Measurements from ENCODE around the gene LRMDA.

LRMDA gene

DNA sequence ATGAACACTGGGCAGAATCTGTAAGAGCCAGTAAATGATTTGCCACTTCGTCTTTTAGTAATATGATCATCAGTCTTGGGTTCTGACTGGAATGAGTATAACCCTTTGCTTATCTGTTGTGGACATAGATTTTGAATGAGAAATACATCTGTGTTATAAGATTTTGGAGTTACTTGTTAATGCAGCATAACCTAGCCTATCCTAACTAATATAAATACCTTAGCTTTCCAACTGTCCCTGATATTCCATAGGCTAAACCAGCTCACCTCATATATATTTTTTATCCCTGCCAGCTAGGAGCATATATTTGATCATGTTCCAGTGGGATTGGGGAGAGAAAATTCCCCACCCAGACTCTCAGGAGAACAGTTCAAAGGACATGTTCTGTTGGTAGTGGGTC, 15.1 kb downstream of the LRMDA start:
- TF ChIP-seq, protein P1, sequence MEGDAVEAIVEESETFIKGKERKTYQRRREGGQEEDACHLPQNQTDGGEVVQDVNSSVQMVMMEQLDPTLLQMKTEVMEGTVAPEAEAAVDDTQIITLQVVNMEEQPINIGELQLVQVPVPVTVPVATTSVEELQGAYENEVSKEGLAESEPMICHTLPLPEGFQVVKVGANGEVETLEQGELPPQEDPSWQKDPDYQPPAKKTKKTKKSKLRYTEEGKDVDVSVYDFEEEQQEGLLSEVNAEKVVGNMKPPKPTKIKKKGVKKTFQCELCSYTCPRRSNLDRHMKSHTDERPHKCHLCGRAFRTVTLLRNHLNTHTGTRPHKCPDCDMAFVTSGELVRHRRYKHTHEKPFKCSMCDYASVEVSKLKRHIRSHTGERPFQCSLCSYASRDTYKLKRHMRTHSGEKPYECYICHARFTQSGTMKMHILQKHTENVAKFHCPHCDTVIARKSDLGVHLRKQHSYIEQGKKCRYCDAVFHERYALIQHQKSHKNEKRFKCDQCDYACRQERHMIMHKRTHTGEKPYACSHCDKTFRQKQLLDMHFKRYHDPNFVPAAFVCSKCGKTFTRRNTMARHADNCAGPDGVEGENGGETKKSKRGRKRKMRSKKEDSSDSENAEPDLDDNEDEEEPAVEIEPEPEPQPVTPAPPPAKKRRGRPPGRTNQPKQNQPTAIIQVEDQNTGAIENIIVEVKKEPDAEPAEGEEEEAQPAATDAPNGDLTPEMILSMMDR (IDR thresholded peaks at IDR 0.05; ENCODE audit: low read depth, low read length, missing control alignments), result no peak
- H3K4me3 ChIP-seq (ENCODE audit: low read depth, low read length), result no peak overlapping the region
- DNase-seq (ENCODE audit: low read depth), result no peak

DNA sequence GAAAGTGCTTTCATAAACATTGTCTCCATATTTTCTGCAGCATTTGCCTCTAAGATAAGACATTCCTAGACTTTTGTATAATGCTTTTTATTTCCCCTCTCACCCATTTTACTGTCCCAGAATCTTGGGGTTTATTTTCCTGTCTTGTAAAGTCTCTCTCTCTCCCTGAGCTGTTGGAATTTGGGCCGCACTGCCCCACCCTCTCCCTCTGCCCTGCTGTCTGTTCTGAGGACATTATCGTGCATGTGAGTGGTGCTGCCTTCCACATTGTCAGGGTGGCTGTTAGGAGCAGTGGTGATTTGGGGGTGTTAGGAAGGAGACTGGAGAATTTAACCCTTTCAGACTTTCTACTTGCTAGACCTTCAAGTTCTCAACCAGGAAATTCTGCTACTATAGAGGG, 16.7 kb downstream of the LRMDA start:
- H3K4me3 ChIP-seq (ENCODE audit: low read depth, low read length), result no peak overlapping the region
- TF ChIP-seq, protein P1 (IDR thresholded peaks at IDR 0.05; ENCODE audit: low read depth, low read length, missing control alignments), result no peak
- no peak for DNase-seq (ENCODE audit: low read depth)

DNA sequence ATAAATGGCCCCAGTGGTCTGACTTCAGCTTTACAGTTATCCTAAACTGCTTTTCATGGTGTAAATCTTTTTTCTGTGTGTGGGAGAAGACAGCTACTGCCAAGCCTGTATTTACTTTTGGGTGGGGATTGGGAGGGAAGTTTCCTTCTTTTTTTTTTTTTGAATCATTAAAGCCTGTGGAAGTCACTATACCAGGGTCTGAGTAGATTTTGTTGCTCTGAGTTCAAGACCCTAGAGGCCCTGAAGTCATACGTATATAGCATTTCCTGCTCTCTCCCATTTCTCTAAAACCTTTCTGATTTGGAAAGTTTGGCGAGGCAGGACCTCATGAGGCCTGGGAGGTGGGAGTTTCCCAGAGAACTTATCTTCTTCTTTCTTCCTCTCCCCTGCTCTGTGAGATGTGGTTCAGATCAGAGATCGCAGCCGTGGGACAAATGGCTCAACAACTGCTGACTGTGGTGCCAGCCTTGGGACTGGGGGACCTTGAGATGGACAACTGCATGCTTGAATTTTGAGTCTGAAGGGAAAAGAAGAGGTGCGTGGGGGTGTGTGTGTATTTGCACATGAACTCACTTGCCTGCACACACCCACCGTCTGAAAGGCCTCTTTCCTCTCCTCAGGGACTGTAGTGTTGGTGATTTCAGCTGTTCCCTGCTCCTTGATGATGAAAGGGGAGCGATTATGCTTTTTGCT, 18.1 kb downstream of the LRMDA start:
- TF ChIP-seq, protein P1 (IDR thresholded peaks at IDR 0.05; ENCODE audit: low read depth, low read length, missing control alignments), result no peak
- no peak overlapping the region for H3K4me3 ChIP-seq (ENCODE audit: low read depth, low read length)
- no peak for DNase-seq (ENCODE audit: low read depth)

DNA sequence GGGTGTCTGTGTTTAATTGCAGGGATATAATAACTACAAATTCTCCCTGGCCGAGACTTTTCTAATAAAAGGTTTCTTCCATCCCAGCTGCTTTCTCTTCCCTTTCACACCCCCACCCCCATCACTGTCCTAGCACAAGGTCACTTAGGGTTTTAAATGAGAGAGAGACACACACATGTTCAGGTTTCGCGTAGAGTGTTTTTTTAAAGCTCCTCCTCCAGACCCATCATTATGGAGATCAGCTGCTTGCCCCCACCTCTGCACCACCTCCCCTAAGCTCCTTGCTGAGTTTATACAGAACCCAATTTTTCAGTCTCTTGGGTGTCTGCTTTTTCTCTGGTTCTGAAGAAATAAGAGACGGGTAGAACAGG, 18.6 kb downstream of the LRMDA start:
- TF ChIP-seq, protein P1 (IDR thresholded peaks at IDR 0.05; ENCODE audit: low read depth, low read length, missing control alignments), result no peak
- no peak for DNase-seq (ENCODE audit: low read depth)
- no peak overlapping the region for H3K4me3 ChIP-seq (ENCODE audit: low read depth, low read length)

DNA sequence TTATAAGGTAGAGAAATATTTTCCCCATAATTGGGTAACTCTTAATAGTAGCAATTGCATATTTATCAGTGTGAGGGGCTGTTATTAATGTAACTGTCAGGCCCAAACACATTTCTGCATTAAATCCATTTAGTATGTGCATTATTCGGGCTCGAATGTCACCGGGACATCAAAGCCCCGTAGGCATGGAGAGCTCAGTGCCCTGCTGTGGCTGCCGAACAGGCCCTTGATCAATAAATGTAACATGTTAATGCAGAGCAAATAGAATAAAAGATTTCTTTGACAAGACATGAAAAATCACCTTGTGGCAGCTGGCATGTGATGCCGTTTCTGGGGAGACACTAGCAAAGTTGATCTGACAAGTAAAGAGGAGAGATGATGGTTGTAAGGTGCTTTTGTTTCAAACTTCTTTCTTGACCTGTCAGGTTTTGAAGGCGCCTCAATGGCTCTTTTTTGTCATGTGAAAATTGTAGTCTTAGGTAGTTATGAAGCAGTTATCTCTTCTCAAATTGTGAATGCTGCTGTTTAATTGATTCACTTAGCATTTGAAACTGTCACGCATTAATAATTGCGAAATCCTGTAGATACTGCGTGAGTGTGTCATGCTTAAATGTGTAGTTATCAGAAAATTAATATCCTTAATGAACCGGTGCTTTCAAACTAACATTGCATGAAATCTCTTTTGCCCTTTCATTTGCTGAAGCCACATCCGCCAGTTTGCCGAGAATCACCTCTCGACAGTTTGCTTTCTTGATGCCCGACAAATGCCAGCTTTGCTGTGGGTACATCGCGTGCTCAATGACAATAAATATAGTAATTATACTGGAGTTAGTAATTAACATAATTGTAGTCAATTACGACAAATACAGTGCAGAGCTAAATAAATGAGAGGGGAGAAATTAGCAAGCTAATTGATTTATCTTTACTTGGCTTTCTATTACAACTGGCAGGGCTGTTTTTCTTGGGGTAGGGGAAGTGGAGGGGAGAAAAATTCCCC, 19.5 kb downstream of the LRMDA start:
- no peak overlapping the region for H3K4me3 ChIP-seq (ENCODE audit: low read depth, low read length)
- TF ChIP-seq, protein P1 (IDR thresholded peaks at IDR 0.05; ENCODE audit: low read depth, low read length, missing control alignments), result no peak
- no peak for DNase-seq (ENCODE audit: low read depth)

DNA sequence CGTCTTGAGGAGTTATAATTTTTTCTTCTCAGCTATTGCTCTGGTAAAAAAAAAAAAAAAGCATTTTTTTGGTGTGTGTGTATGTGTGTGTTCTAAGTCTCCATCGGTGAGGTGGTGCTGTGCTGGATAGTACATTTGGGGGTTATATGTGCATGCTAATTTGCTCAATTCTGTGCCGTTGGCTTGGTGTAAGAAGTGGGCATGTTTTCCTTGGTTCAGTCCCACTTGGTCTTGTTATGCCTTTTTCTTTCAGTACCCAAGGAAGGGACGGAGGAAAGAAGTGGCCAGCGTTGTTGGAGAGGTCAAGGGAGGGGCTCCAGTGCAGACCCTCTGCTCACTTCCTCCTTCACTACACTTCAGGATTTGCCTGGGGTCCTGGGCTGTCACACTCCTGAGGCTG, 20.4 kb downstream of the LRMDA start:
- no peak for DNase-seq (ENCODE audit: low read depth)
- no peak overlapping the region for H3K4me3 ChIP-seq (ENCODE audit: low read depth, low read length)
- TF ChIP-seq, protein P1 (IDR thresholded peaks at IDR 0.05; ENCODE audit: low read depth, low read length, missing control alignments), result no peak
